Memory B cell (primary cell): Measurements from ENCODE around the gene ZNF224.
A peak's percentile ranks its signal among the peaks of the same experiment; 100 is the strongest.
"Not testable (repeated sequence)": the region's sequence is repeated elsewhere in the genome, so short reads cannot be mapped to it uniquely, and the experiment has no call there.

Experiments used
- ATAC-seq: fragments of 150-1000 bp; cut with Tn5 transposase; 2 replicates; pipeline ENCODE4 v1.10.0; 2021; ENCODE audit warnings: low read depth, mild to moderate bottlenecking, moderate library complexity
- DNase-seq, 2 donors: peaks; one replicate each; pipeline ENCODE4 v3.0.0; 2022; ENCODE audit warnings: low spot score in 2 of 2
- H3K27ac Mint-ChIP-seq: one replicate; pipeline ENCODE4 v1.8.0; 2022; ENCODE audit warnings: mild to moderate bottlenecking, moderate library complexity, mixed read lengths
- H3K27me3 Mint-ChIP-seq: one replicate; pipeline ENCODE4 v1.8.0; 2022; ENCODE audit warnings: mixed read lengths
- H3K36me3 Mint-ChIP-seq: one replicate; pipeline ENCODE4 v1.8.0; 2022; ENCODE audit warnings: mild to moderate bottlenecking, mixed read lengths
- H3K4me1 Mint-ChIP-seq: one replicate; pipeline ENCODE4 v1.8.0; 2022; ENCODE audit warnings: mixed read lengths
- H3K4me3 Mint-ChIP-seq: one replicate; pipeline ENCODE4 v1.8.0; 2022; ENCODE audit warnings: mild to moderate bottlenecking, moderate library complexity, mixed read lengths
- H3K9me3 Mint-ChIP-seq: one replicate; pipeline ENCODE4 v1.8.0; 2022; ENCODE audit warnings: mixed read lengths

The ZNF224 gene

DNA sequence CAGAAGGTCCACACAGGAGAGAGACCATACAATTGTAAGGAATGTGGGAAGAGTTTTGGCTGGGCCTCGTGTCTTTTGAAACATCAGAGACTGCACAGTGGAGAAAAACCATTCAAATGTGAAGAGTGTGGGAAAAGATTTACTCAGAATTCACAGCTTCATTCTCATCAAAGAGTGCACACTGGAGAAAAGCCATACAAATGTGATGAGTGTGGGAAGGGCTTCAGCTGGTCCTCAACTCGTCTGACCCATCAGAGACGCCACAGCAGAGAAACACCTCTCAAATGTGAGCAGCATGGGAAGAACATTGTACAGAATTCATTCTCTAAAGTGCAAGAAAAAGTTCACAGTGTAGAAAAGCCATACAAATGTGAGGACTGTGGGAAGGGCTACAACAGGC lies 13.6 kb downstream of the ZNF224 start:
- H3K4me3 Mint-ChIP-seq: no peak overlapping the region
- DNase-seq (no peak), ATAC-seq (no peak)
- H3K36me3 Mint-ChIP-seq: peaks cover 49% of the 10 kb centered on the region
- peaks cover 22% of the 10 kb centered on the region for H3K9me3 Mint-ChIP-seq
- no peak overlapping the region for H3K27ac Mint-ChIP-seq
- H3K27me3 Mint-ChIP-seq: no peaks in the 10 kb centered on the region
- peaks cover 3% of the 10 kb centered on the region for H3K4me1 Mint-ChIP-seq

- H3K27me3 Mint-ChIP-seq: no peaks in the 10 kb centered on the region
- DNase-seq: no peak
- H3K9me3 Mint-ChIP-seq: peaks cover 20% of the 10 kb centered on the region
- H3K4me1 Mint-ChIP-seq: peaks cover 13% of the 10 kb centered on the region
- no peak overlapping the region for H3K4me3 Mint-ChIP-seq
- ATAC-seq: no peak
- H3K27ac Mint-ChIP-seq: no peak overlapping the region
- peaks cover 35% of the 10 kb centered on the region for H3K36me3 Mint-ChIP-seq
These were observed 15.3 kb downstream of the ZNF224 start for GRCh38 chr19:44109458-44109857.

DNA sequence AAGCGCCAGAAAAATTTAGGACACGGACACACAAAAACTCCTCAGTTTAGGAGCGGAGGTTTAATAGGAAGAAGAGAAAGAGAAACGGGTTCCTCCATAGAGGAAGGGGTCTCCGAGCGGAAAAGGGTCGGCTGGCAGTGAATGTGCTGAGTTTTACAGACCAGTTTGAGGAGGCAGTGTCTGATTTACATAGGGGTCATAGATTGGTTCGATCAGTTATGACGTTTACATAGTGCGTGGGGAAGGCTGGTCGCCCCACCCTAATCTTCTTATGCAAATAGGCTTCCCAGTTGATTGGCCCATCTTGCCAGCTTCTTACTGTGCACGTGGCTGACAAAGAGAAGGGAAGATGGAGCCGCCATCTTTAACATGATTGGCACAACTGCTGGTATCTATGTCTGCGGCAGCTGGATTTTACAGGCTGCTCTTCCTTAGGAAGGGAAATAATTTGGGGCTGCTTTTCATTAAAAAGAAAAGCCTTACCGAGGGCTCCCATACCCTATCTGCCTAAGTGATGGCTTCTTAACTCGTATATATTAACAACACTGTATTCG lies 17.8 kb downstream of the ZNF224 start:
- H3K9me3 Mint-ChIP-seq: peaks cover 15% of the 10 kb centered on the region
- H3K27ac Mint-ChIP-seq: no peak overlapping the region
- ATAC-seq (no peak), DNase-seq (no peak)
- peak overlapping the region; percentile 65 for H3K4me3 Mint-ChIP-seq
- H3K27me3 Mint-ChIP-seq: no peaks in the 10 kb centered on the region
- H3K4me1 Mint-ChIP-seq: peaks cover 17% of the 10 kb centered on the region
- peaks cover 24% of the 10 kb centered on the region for H3K36me3 Mint-ChIP-seq

- DNase-seq (no peak), ATAC-seq (no peak)
- no peaks in the 10 kb centered on the region for H3K27me3 Mint-ChIP-seq
- peak overlapping the region; percentile 98 for H3K4me3 Mint-ChIP-seq
- peaks cover 11% of the 10 kb centered on the region for H3K9me3 Mint-ChIP-seq
- peaks cover 17% of the 10 kb centered on the region for H3K4me1 Mint-ChIP-seq
- H3K27ac Mint-ChIP-seq: peak overlapping the region; percentile 83
- H3K36me3 Mint-ChIP-seq: peaks cover 21% of the 10 kb centered on the region
These were observed 18.6 kb downstream of the ZNF224 start for GRCh38 chr19:44112802-44113137.

DNA sequence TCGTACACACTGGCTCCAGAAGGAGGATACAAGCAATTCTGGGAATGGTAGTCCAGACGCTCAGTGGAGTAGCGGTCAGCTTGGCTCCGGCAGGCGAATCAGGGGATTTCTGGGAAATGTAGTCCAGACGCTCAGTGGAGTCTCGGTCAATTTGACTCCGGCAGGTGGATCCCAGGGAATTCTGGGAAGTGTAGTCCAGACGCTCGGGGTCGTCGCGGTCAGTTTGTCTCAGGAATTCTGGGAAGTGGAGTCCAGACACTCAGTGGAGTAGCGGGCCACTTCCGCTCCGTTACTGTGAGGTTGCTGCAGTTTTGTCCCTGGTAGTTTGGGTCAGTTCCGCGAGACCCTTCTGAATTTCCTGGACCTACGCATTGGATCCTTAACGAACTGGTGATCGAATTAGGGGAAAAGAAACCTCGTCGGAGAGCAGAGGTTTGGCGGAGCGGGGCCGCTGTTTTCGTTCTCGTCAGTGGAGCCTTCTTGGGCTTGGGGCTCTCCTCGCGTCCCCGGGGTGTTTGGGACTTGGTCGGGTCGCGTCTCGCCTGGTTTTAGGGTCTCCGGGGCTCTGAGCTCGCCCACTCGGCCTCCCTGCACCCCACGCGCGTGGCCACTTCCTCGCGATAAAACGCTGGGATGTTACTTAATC lies 19.1 kb downstream of the ZNF224 start, which contains the start of gene ZNF225:
Gene ZNF225 (plus strand): TSS at position 262 of the 646 bp plus-strand sequence. CDS start 2,429 bp downstream, outside the sequence.
- Mint-ChIP-seq H3K9me3 (peaks cover 7% of the 10 kb centered on the region), H3K36me3 (peaks cover 20% of the 10 kb centered on the region), H3K4me3 (peak within 1 kb of the TSS; percentile 98), H3K27ac (peak within 1 kb of the TSS; percentile 83), H3K27me3 (no peaks in the 10 kb centered on the region), H3K4me1 (peaks cover 17% of the 10 kb centered on the region)
- DNase-seq (peak; percentile 60 to 69), ATAC-seq (peak; percentile 98)

GRCh38 chr19:44113784-44114390 lies 19.7 kb downstream of the ZNF224 start:
- H3K36me3 Mint-ChIP-seq: peaks cover 24% of the 10 kb centered on the region
- peak overlapping the region; percentile 98 for H3K4me3 Mint-ChIP-seq
- DNase-seq (no peak), ATAC-seq (peak; percentile 14)
- peaks cover 7% of the 10 kb centered on the region for H3K9me3 Mint-ChIP-seq
- H3K4me1 Mint-ChIP-seq: peaks cover 17% of the 10 kb centered on the region
- H3K27ac Mint-ChIP-seq: peak overlapping the region; percentile 83
- H3K27me3 Mint-ChIP-seq: no peaks in the 10 kb centered on the region

- Mint-ChIP-seq H3K9me3 (peaks cover 27% of the 10 kb centered on the region), H3K36me3 (peaks cover 83% of the 10 kb centered on the region)
- not testable (repeated sequence) for H3K4me3 Mint-ChIP-seq, H3K4me1 Mint-ChIP-seq, DNase-seq, ATAC-seq, H3K27ac Mint-ChIP-seq, H3K27me3 Mint-ChIP-seq
These were observed 27.0 kb downstream of the ZNF224 start for GRCh38 chr19:44121162-44121561.

GRCh38 chr19:44131955-44132354 lies 37.8 kb downstream of the ZNF224 start:
- Mint-ChIP-seq H3K4me1 (no peaks in the 10 kb centered on the region), H3K27ac (no peak overlapping the region), H3K27me3 (no peaks in the 10 kb centered on the region), H3K36me3 (peaks cover 34% of the 10 kb centered on the region), H3K4me3 (no peak overlapping the region), H3K9me3 (peaks cover 9% of the 10 kb centered on the region)
- ATAC-seq: no peak
- no peak for DNase-seq

DNA sequence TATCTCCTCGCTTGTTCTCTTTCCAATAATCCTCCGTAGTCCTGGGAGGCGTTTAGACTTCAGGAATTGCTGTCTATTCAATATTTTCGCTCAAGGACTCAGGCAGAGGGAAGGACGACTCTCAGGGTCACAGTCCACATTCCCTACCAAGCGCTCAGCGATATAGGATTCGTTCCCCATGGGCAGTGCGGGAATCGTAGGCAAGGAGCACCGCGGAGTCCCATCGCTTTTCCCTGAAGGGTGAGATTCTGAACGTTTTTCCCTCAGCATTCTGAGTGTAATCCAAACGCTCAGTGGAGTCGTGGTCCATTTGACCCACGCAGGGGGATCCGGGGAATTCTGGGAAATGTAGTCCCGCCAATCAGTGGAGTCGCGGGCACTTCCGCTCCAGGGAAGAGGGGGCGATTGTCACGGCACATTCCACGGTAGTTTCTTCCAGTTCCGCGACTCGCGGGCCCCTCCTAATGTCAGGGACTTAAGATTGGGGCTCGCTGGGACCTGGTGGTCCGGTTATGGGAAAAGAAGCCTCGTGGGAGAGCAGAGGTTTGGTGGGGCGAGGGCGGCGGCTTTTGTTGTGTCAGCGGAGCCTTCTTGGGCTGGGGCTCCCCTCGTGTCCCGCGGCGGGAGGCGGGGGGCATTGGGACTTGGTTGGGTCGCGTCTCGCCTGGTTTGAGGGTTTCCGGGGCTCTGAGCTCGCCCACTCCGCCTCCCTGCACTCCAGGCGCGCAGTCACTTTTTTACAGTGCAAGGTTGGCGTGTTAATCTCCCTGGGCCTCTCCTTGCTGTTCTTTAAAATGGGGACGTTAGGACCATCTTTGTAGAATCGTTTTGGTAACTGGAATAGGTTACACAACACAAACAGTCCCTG lies 47.3 kb downstream of the ZNF224 start, which contains the start of gene ZNF234:
Gene ZNF234 (plus strand): TSS at position 364 of the 868 bp plus-strand sequence. CDS start 3,079 bp downstream, outside the sequence.
- H3K36me3 Mint-ChIP-seq: peaks cover 21% of the 10 kb centered on the region
- peak within 1 kb of the TSS; percentile 94 for H3K27ac Mint-ChIP-seq
- DNase-seq (peak; percentile 28 to 45), ATAC-seq (peak; percentile 90)
- peaks cover 5% of the 10 kb centered on the region for H3K9me3 Mint-ChIP-seq
- H3K4me3 Mint-ChIP-seq: peak within 1 kb of the TSS; percentile 96
- H3K27me3 Mint-ChIP-seq: no peaks in the 10 kb centered on the region
- H3K4me1 Mint-ChIP-seq: peaks cover 13% of the 10 kb centered on the region

DNA sequence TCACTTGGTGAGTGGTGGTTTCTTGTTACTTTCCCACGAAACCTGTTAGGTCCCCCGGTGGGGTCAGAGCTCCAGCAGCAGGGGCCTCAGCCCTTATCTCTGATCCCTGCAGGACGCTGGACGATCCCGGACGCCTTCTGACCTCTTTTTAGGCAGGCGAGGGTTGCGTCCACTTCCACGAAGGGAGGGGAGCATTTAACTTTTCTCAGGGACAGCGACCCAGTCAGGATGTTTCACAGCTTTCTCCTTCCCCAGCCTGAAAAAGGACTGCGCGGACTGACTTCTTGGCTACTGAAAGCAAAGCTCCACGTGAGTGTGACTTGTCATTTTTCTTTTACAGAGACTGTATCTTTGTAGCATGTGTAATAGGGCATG lies 47.9 kb downstream of the ZNF224 start:
- peaks cover 13% of the 10 kb centered on the region for H3K4me1 Mint-ChIP-seq
- DNase-seq (no peak), ATAC-seq (no peak)
- H3K27ac Mint-ChIP-seq: peak overlapping the region; percentile 94
- H3K36me3 Mint-ChIP-seq: peaks cover 21% of the 10 kb centered on the region
- peak overlapping the region; percentile 96 for H3K4me3 Mint-ChIP-seq
- H3K27me3 Mint-ChIP-seq: no peaks in the 10 kb centered on the region
- peaks cover 2% of the 10 kb centered on the region for H3K9me3 Mint-ChIP-seq

GRCh38 chr19:44149776-44150175 lies 55.6 kb downstream of the ZNF224 start:
- peaks cover 68% of the 10 kb centered on the region for H3K36me3 Mint-ChIP-seq
- H3K9me3 Mint-ChIP-seq: peaks cover 16% of the 10 kb centered on the region
- H3K4me3 Mint-ChIP-seq: no peak overlapping the region
- DNase-seq: no peak
- no peaks in the 10 kb centered on the region for H3K27me3 Mint-ChIP-seq
- H3K4me1 Mint-ChIP-seq: no peaks in the 10 kb centered on the region
- no peak overlapping the region for H3K27ac Mint-ChIP-seq
- ATAC-seq: no peak

- no peaks in the 10 kb centered on the region for H3K27me3 Mint-ChIP-seq
- H3K27ac Mint-ChIP-seq: no peak overlapping the region
- peaks cover 68% of the 10 kb centered on the region for H3K36me3 Mint-ChIP-seq
- H3K4me1 Mint-ChIP-seq: no peaks in the 10 kb centered on the region
- DNase-seq (no peak), ATAC-seq (no peak)
- no peak overlapping the region for H3K4me3 Mint-ChIP-seq
- H3K9me3 Mint-ChIP-seq: peaks cover 19% of the 10 kb centered on the region
These were observed 57.3 kb downstream of the ZNF224 start for GRCh38 chr19:44151491-44151890.

- Mint-ChIP-seq H3K4me1 (no peaks in the 10 kb centered on the region), H3K9me3 (peaks cover 25% of the 10 kb centered on the region), H3K27ac (no peak overlapping the region), H3K4me3 (no peak overlapping the region), H3K27me3 (no peaks in the 10 kb centered on the region), H3K36me3 (peaks cover 53% of the 10 kb centered on the region)
- ATAC-seq: no peak
- DNase-seq: no peak
These were observed 62.3 kb downstream of the ZNF224 start for GRCh38 chr19:44156475-44156874.
